GM23248 (cell line): ENCODE results near the gene CRY1. TPM values are rescaled to one million over a fixed set of nuclear protein-coding genes. Genes with fewer than 3 reads are reported as not detected.
"Not testable (repeated sequence)": the region's sequence is repeated elsewhere in the genome, so short reads cannot be mapped to it uniquely, and the experiment has no call there.

Experiments
- DNase-seq: peaks from one replicate; pipeline ENCODE4 v3.0.0-alpha.2; 2015
- H2AFZ ChIP-seq: fragments of 200-600 bp; sonication (generic); 2 replicates; pipeline ENCODE4 v1.6.1; 2016; ENCODE audit warnings: antibody characterized with exemption
- H3F3A ChIP-seq: fragments of 200-600 bp; sonication (generic); 2 replicates; pipeline ENCODE4 v1.6.1; 2016; ENCODE audit warnings: mild to moderate bottlenecking, antibody characterized with exemption, mixed run types; ENCODE audit not compliant: insufficient read depth
- H3K27ac ChIP-seq: fragments of 200-600 bp; sonication (generic); 2 replicates; pipeline ENCODE4 v1.5.1; 2016; ENCODE audit warnings: mild to moderate bottlenecking
- H3K27me3 ChIP-seq: fragments of 200-600 bp; sonication (generic); replicated peaks from 2 replicates; pipeline ENCODE4 v1.6.1; 2016; ENCODE audit warnings: mild to moderate bottlenecking; ENCODE audit not compliant: insufficient read depth
- H3K36me3 ChIP-seq: fragments of 200-600 bp; sonication (generic); 2 replicates; pipeline ENCODE4 v1.6.1; 2016; ENCODE audit warnings: low read depth, mild to moderate bottlenecking
- H3K4me1 ChIP-seq: fragments of 200-600 bp; sonication (generic); 2 replicates; pipeline ENCODE4 v1.6.1; 2016; ENCODE audit warnings: mild to moderate bottlenecking; ENCODE audit not compliant: insufficient read depth
- H3K4me2 ChIP-seq: fragments of 200-600 bp; sonication (generic); one replicate; pipeline ENCODE4 v1.6.1; 2016; ENCODE audit warnings: mild to moderate bottlenecking; ENCODE audit not compliant: unreplicated experiment
- H3K4me3 ChIP-seq: fragments of 200-600 bp; sonication (generic); 2 replicates; pipeline ENCODE4 v1.5.1; 2016; ENCODE audit warnings: mild to moderate bottlenecking
- H3K79me2 ChIP-seq: fragments of 200-600 bp; sonication (generic); 2 replicates; pipeline ENCODE4 v1.6.1; 2016; ENCODE audit warnings: mild to moderate bottlenecking; ENCODE audit not compliant: insufficient read depth
- H3K9ac ChIP-seq: fragments of 200-600 bp; sonication (generic); 2 replicates; pipeline ENCODE4 v1.6.1; 2016; ENCODE audit warnings: mild to moderate bottlenecking
- H3K9me2 ChIP-seq: fragments of 200-600 bp; sonication (generic); 2 replicates; pipeline ENCODE4 v1.6.1; 2016; ENCODE audit warnings: mixed run types, mild to moderate bottlenecking, moderate library complexity; ENCODE audit not compliant: insufficient read depth
- H3K9me3 ChIP-seq: fragments of 200-600 bp; sonication (generic); one replicate; pipeline ENCODE4 v1.6.1; 2017; ENCODE audit warnings: low read depth
- H4K20me1 ChIP-seq: fragments of 200-600 bp; sonication (generic); 2 replicates; pipeline ENCODE4 v1.6.0; 2016; ENCODE audit not compliant: insufficient read depth
- EZH2 ChIP-seq: fragments of 200-600 bp; sonication (generic); IDR thresholded peaks from 2 replicates; pipeline ENCODE4 v1.6.1; 2018; ENCODE audit warnings: antibody characterized with exemption, mild to moderate bottlenecking; ENCODE audit not compliant: insufficient read depth, poor library complexity, severe bottlenecking
- EZH2phosphoT487 ChIP-seq: fragments of 200-600 bp; sonication (generic); IDR thresholded peaks from 2 replicates; pipeline ENCODE4 v1.6.1; 2018; ENCODE audit warnings: antibody characterized with exemption, moderate library complexity, mild to moderate bottlenecking, low read depth; ENCODE audit not compliant: insufficient read depth
- WGBS, 2 experiments: methylation state at CpG; one replicate each; pipeline ENCODE4 v1.1.6; 2015 to 2017; ENCODE audit warnings: low lambda C conversion rate in 2 of 2, low coverage in 1 of 2; ENCODE audit errors: missing lambda C conversion rate in 2 of 2; 5-methylcytosine and 5-hydroxymethylcytosine counted together
- in situ Hi-C: fragments of 300-500 bp; cut with MboI; formaldehyde crosslinking; loops from 2 replicates; pipeline ENCODE4 v1.15.0; 2020
- polyA plus RNA-seq: library from polyadenylated mRNA; unstranded; fragments of >200 nt; fragmentation: Nextera tagmentation; extraction: Ambion mirVana; gene quantifications from 2 replicates; pipeline ENCODE4 v1.2.1, GENCODE V29; 2016
- total RNA-seq: library from RNA; depleted of rRNA; stranded (reverse); fragments of >200 nt; shearing (Covaris generic); gene quantifications from 2 replicates; pipeline ENCODE4 v1.2.3, GENCODE V29; 2014

CRY1 gene
- total and polyA plus RNA-seq, 2 experiments from 2014 or later = 13.6 to 14.8 TPM

GRCh38 chr12:107109726-107110719 lies 16.7 kb upstream of the CRY1 start:
- no peaks in the 10 kb centered on the region for H3F3A ChIP-seq
- no peak overlapping the region for H3K9ac ChIP-seq
- no peaks in the 10 kb centered on the region for H3K9me3 ChIP-seq
- H3K79me2 ChIP-seq = no peaks in the 10 kb centered on the region
- peaks cover 11% of the 10 kb centered on the region for H3K27me3 ChIP-seq
- DNase-seq = no peak
- no peaks in the 10 kb centered on the region for H4K20me1 ChIP-seq
- WGBS, 2 experiments = 70 to 74% methylated on average over 12 of the region's 12 CpGs
- H3K4me2 ChIP-seq = no peak overlapping the region
- H3K4me3 ChIP-seq = no peak overlapping the region
- no peak overlapping the region for H2AFZ ChIP-seq
- H3K36me3 ChIP-seq = no peaks in the 10 kb centered on the region
- H3K4me1 ChIP-seq = no peaks in the 10 kb centered on the region
- H3K9me2 ChIP-seq = no peaks in the 10 kb centered on the region
- in situ Hi-C loops = no loop called here
- no peak for TF ChIP-seq EZH2
- TF ChIP-seq EZH2phosphoT487 = no peak
- H3K27ac ChIP-seq = no peak overlapping the region

DNA sequence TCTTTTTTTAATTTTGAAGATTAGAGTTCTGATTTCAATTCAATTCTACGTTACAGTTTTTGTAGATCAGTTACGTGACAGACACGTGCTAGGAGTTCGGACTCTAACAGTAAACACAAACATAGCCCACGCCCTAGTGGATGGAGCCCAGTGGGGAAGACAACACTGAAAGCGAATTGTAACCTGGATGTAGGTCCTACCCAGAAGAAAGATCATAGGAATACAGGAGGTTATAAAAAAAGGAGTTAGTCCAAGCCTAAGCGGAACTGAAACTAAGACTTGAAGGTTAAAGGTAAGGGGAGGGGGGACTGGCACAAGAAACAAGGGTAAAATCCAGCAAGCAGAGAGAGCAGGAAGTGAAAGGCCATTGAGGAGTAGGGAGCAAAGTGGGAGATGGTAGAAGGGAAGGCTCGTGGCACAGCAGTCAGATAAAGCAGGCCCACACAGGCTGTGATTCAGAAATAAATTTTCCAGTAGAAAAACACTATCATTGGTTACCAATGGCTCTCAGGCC lies 15.7 kb upstream of the CRY1 start:
- Histone ChIP-seq H3K79me2 (no peaks in the 10 kb centered on the region), H3F3A (no peaks in the 10 kb centered on the region), H3K27ac (no peak overlapping the region), H3K27me3 (peaks cover 8% of the 10 kb centered on the region), H2AFZ (no peak overlapping the region), H3K4me2 (no peak overlapping the region), H3K9ac (no peak overlapping the region), H3K9me3 (no peaks in the 10 kb centered on the region), H3K4me1 (no peaks in the 10 kb centered on the region), H4K20me1 (no peaks in the 10 kb centered on the region), H3K36me3 (no peaks in the 10 kb centered on the region), H3K9me2 (no peaks in the 10 kb centered on the region), H3K4me3 (no peak overlapping the region)
- WGBS, 2 experiments = 64 to 66% methylated on average over 8 of the region's 8 CpGs
- in situ Hi-C loops = no loop called here
- no peak for TF ChIP-seq EZH2phosphoT487
- TF ChIP-seq EZH2 = no peak
- no peak for DNase-seq

DNA sequence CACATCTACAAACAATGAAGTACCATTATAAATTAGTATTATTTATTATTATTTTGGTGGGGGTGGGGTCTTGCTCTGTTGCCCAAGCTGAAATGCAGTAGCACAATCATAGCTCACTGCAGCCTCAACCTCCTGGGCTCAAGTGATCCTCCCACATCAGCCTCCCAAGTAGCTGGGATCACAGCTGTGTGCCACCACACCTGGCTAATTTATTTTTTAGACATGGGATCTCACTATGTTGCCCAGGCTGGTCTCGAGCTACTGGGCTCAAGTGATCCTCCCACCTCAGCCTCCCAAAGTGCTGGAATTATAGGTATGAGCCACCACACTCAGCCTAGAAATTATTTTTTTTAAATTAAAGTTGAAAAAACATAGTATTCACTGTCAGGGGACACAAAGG lies 15.0 kb upstream of the CRY1 start:
- H4K20me1 ChIP-seq, H3K4me3 ChIP-seq, H3K9ac ChIP-seq, H3K4me1 ChIP-seq, H3K27me3 ChIP-seq, H3K4me2 ChIP-seq, H2AFZ ChIP-seq, H3F3A ChIP-seq, H3K36me3 ChIP-seq, H3K9me3 ChIP-seq, H3K27ac ChIP-seq, H3K79me2 ChIP-seq, in situ Hi-C loops, H3K9me2 ChIP-seq, DNase-seq: not testable (repeated sequence)
- 38 to 53% methylated on average over 1 of the region's 1 CpG for WGBS, 2 experiments

GRCh38 chr12:107107381-107107780 lies 14.0 kb upstream of the CRY1 start:
- no peaks in the 10 kb centered on the region for H3K4me1 ChIP-seq
- no peak overlapping the region for H3K27ac ChIP-seq
- H4K20me1 ChIP-seq = no peaks in the 10 kb centered on the region
- H3K4me2 ChIP-seq = no peak overlapping the region
- no peaks in the 10 kb centered on the region for H3F3A ChIP-seq
- H3K4me3 ChIP-seq = no peak overlapping the region
- H2AFZ ChIP-seq = no peak overlapping the region
- H3K36me3 ChIP-seq = no peaks in the 10 kb centered on the region
- H3K79me2 ChIP-seq = no peaks in the 10 kb centered on the region
- no peaks in the 10 kb centered on the region for H3K9me3 ChIP-seq
- H3K9ac ChIP-seq = no peak overlapping the region
- whole genome bisulfite sequencing, 2 experiments = 32 to 37% methylated on average over 4 of the region's 4 CpGs
- no peak for TF ChIP-seq EZH2
- no peak for TF ChIP-seq EZH2phosphoT487
- in situ Hi-C loops = no loop called here
- H3K9me2 ChIP-seq = no peaks in the 10 kb centered on the region
- H3K27me3 ChIP-seq = peaks cover 3% of the 10 kb centered on the region
- DNase-seq = no peak
